CD4-positive, alpha-beta T cell (primary cell): ENCODE data around the gene S100A2. TPM values are rescaled to one million over a fixed set of nuclear protein-coding genes. Genes with fewer than 3 reads are reported as not detected.

Experiments used
- ATAC-seq: fragments of 200-7000 bp; cut with Tn5 transposase; one replicate; pipeline ENCODE4 v1.10.0; 2022; ENCODE audit warnings: mild to moderate bottlenecking; ENCODE audit not compliant: poor library complexity
- CTCF ChIA-PET: fragments of 350-600 bp; sonication (Branson Sonifier 250); formaldehyde crosslinking; loops from one replicate; lab custom pipeline; 2021; ENCODE audit warnings: antibody characterized with exemption, inconsistent platforms; lab: Charles Lee
- POLR2A ChIA-PET: fragments of 350-600 bp; sonication (Branson Sonifier 250); formaldehyde crosslinking; loops from one replicate; lab custom pipeline; 2021; ENCODE audit warnings: antibody characterized with exemption, inconsistent platforms; lab: Charles Lee
- DNase-seq, 14 experiments: peaks; one replicate each; pipeline ENCODE4 v3.0.0-alpha.2; 2013 to 2020; ENCODE audit warnings: mixed read lengths in 2 of 14
- H3K27ac ChIP-seq, 2 donors: one replicate each; pipeline versions ENCODE4 v1.5.1 to v1.7.0; 2013; ENCODE audit warnings: low read length in 2 of 2, low read depth in 1 of 2, mild to moderate bottlenecking in 1 of 2
- H3K27me3 ChIP-seq, 2 experiments: 1 replicate in 1 of 2; 2 replicates in 1 of 2; pipeline versions ENCODE4 v1.6.1 to v1.7.0; 2013; ENCODE audit warnings: low read length in 2 of 2, control low read depth in 1 of 2, mild to moderate bottlenecking in 1 of 2, moderate library complexity in 1 of 2; ENCODE audit not compliant: insufficient read depth in 2 of 2, control insufficient read depth in 1 of 2
- H3K36me3 ChIP-seq: one replicate; pipeline ENCODE4 v1.6.1; 2013; ENCODE audit warnings: low read length, control low read depth; ENCODE audit not compliant: insufficient read depth
- H3K4me1 ChIP-seq: one replicate; pipeline ENCODE4 v1.6.1; 2013; ENCODE audit warnings: low read length, control low read depth; ENCODE audit not compliant: insufficient read depth
- H3K4me3 ChIP-seq: one replicate; pipeline ENCODE4 v1.5.1; 2013; ENCODE audit warnings: mild to moderate bottlenecking, low read length, moderate library complexity
- H3K9me3 ChIP-seq, 2 experiments: 1 replicate in 1 of 2; 2 replicates in 1 of 2; pipeline versions ENCODE4 v1.6.1 to v1.7.0; 2013; ENCODE audit warnings: low read length in 2 of 2, mild to moderate bottlenecking in 2 of 2, control low read depth in 1 of 2, moderate library complexity in 1 of 2; ENCODE audit not compliant: control insufficient read depth in 1 of 2, insufficient read depth in 1 of 2
- H3K27ac Mint-ChIP-seq: one replicate; pipeline ENCODE4 v1.8.0; 2020; ENCODE audit warnings: mixed read lengths
- H3K27me3 Mint-ChIP-seq: one replicate; pipeline ENCODE4 v1.8.0; 2021; ENCODE audit warnings: mixed read lengths
- H3K36me3 Mint-ChIP-seq: one replicate; pipeline ENCODE4 v1.8.0; 2021; ENCODE audit warnings: low read depth, mixed read lengths
- H3K4me1 Mint-ChIP-seq: one replicate; pipeline ENCODE4 v1.8.0; 2021; ENCODE audit warnings: low read depth, mixed read lengths
- H3K4me3 Mint-ChIP-seq: one replicate; pipeline ENCODE4 v1.8.0; 2020; ENCODE audit warnings: mild to moderate bottlenecking, mixed read lengths
- H3K9me3 Mint-ChIP-seq: one replicate; pipeline ENCODE4 v1.8.0; 2020; ENCODE audit warnings: mixed read lengths
- intact Hi-C, 2 experiments: fragments of 100-400 bp; cut with DNase I in 1 of 2; cut with micrococcal nuclease in 1 of 2; formaldehyde crosslinking; loops; one replicate each; pipeline versions ENCODE4 v1.15.1 to v1.9.0; 2023 to 2025; cut with DNase I, micrococcal nuclease
- total RNA-seq, 174 experiments: library from RNA in 2 of 174; stranded (reverse) in 2 of 174; gene quantifications; one replicate each; pipeline ENCODE4 v1.2.3 and lab custom pipeline; 2021 to 2026
- TF ChIP-seq, protein P1 (sequence below): fragments of 200-600 bp; IDR thresholded peaks from one replicate; pipeline ENCODE4 v1.8.0; 2022; ENCODE audit warnings: antibody characterized with exemption, mild to moderate bottlenecking

S100A2 gene
- total RNA-seq, 2 experiments from 2014 or later = not detected

DNA sequence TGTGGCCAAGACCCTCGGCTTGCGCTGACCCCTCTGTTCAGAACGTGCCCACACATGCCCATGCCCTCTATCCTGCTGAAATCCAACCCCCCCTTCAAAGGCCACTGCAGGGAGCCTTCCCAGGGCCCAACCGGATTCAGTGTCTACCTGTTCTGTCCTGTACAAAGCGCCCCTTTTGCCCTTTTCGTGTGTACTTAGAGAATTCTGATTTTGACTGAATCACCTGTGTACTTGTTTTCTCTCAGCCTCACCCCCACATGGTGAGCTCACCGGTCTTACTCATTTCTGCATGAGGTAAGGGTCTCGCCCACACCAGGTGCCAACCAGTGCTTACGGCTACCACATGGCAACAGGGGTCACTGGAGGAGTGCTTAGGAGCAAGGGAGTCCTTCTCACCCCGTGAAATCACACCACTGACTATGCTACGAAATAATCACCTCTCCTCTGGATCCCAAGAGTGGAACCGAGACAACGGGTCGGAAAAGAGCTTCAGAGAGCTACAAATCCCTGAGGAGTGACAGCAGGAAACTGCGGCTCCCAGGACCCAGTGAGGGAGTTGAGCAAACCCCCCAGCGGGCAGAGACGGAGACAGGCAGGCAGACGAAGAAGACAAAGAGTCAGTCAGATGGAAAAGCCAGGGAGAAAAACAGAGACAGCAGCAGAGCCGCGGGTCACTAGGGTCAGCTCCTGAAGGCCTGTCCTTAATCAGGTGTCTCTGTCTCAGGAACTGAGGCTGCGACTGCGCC, 2.1 kb upstream of the S100A2 start:
- Mint-ChIP-seq H3K9me3 (no peaks in the 10 kb centered on the region), H3K4me1 (peaks cover 36% of the 10 kb centered on the region), H3K27me3 (no peaks in the 10 kb centered on the region), H3K27ac (no peak overlapping the region), H3K36me3 (no peaks in the 10 kb centered on the region), H3K4me3 (peak overlapping the region; percentile 59)
- POLR2A ChIA-PET = interaction anchor here (1.2 to 1.8 kb wide), 5 partner anchors 24 to 57 kb away, joined by 6 to 26 read pairs (median 12); partner anchors contain the start of genes S100A4, S100A5 and S100A6
- DNase-seq = peak in 1 of 14 experiments; percentile 24
- Histone ChIP-seq H3K4me1 (peaks cover 41% of the 10 kb centered on the region), H3K27ac (no peak overlapping the region), H3K27me3 (no peaks in the 10 kb centered on the region), H3K9me3 (no peaks in the 10 kb centered on the region), H3K36me3 (no peaks in the 10 kb centered on the region), H3K4me3 (no peak overlapping the region)
- CTCF ChIA-PET = interaction anchor here (0.7 to 3.9 kb wide), 9 partner anchors 14 to 187 kb away, joined by 3 to 69 read pairs (median 3); partner anchors contain the start of genes S100A4, S100A5 and S100A6
- ATAC-seq = no peak
- TF ChIP-seq, protein P1, sequence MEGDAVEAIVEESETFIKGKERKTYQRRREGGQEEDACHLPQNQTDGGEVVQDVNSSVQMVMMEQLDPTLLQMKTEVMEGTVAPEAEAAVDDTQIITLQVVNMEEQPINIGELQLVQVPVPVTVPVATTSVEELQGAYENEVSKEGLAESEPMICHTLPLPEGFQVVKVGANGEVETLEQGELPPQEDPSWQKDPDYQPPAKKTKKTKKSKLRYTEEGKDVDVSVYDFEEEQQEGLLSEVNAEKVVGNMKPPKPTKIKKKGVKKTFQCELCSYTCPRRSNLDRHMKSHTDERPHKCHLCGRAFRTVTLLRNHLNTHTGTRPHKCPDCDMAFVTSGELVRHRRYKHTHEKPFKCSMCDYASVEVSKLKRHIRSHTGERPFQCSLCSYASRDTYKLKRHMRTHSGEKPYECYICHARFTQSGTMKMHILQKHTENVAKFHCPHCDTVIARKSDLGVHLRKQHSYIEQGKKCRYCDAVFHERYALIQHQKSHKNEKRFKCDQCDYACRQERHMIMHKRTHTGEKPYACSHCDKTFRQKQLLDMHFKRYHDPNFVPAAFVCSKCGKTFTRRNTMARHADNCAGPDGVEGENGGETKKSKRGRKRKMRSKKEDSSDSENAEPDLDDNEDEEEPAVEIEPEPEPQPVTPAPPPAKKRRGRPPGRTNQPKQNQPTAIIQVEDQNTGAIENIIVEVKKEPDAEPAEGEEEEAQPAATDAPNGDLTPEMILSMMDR = no peak
- intact Hi-C loops = loop anchor here (1.0 to 2.0 kb wide), 3 partner anchors 21 to 56 kb away; no protein-coding TSS in a partner anchor

DNA sequence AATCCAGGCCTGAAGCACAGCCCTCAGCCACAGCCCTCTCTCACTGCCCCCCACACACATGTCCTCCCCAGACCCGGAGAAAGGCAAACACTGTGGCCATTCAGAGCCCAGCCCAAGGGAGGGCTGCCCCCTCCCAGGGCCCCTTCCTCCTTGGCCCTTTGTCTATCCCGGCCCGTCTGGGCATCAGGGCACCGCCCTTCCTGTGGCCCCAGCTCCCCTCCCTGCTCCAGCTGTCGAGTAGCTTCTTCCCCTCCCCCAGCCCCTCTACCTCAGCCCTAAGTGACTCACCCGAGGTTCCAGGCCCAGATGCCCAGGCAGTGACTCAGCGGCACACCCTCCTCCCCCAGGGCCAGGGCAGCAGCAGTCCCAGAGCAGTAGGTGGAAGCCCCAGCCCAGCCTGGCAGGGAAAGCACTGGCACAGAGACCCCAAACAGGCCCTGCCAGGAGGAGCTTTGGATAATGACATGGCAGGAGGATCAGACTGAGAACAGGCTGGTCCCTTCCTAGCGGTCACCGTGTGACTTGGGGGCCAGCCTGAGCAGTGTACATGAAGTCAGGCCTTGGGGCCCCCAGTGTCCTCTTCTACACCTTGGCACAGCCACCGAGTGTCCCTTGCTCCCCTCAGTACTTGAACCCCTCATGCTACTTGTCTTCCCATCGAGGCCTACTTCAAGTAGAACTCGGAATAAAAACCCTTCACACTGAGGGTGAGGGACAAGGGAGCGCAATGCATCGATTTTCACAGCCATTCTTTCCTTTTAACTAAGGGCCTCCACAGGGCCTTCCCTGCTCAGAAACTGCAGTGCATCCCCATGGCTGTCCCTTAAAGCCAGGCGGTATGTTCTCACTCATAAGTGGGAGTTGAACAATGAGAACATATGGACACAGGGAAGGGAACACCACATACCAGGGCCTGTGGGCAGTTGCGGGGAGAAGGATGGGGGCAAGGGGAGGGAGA, 1.0 kb upstream of the S100A2 start:
- intact Hi-C loops = loop anchor here in 1 of 2 experiments (2.0 kb wide), 1 partner anchor 20 kb away; no protein-coding TSS in a partner anchor
- DNase-seq = peak; percentile 33 to 93 (median 83)
- no peak overlapping the region for H3K4me3 ChIP-seq

More for the DNA sequence above, 1.0 kb upstream of the S100A2 start:
- H3K27ac ChIP-seq = peak overlapping the region; percentile 35 to 64
- H3K36me3 ChIP-seq = no peaks in the 10 kb centered on the region
- TF ChIP-seq, protein P1 = no peak
- H3K27ac Mint-ChIP-seq = peak overlapping the region; percentile 89
- H3K9me3 Mint-ChIP-seq = no peaks in the 10 kb centered on the region
- no peaks in the 10 kb centered on the region for H3K27me3 Mint-ChIP-seq
- CTCF ChIA-PET = interaction anchor here (0.8 to 2.4 kb wide), 3 partner anchors 26 to 64 kb away, joined by 3 to 16 read pairs (median 4); partner anchors contain the start of gene S100A5
- H3K4me1 ChIP-seq = peaks cover 39% of the 10 kb centered on the region
- POLR2A ChIA-PET = interaction anchor here (1.2 to 2.2 kb wide), 3 partner anchors 21 to 33 kb away, joined by 4 to 34 read pairs (median 14); partner anchors contain the start of genes S100A4, S100A5 and S100A6
- H3K4me3 Mint-ChIP-seq = no peak overlapping the region
- peak; percentile 85 for ATAC-seq
- no peaks in the 10 kb centered on the region for H3K27me3 ChIP-seq
- H3K36me3 Mint-ChIP-seq = no peaks in the 10 kb centered on the region
- peaks cover 32% of the 10 kb centered on the region for H3K4me1 Mint-ChIP-seq
- H3K9me3 ChIP-seq = no peaks in the 10 kb centered on the region
